Gastrocnemius medialis (tissue), 4 donors: ENCODE data around the gene ROPN1L. TPM values are rescaled to one million over a fixed set of nuclear protein-coding genes. Genes with fewer than 3 reads are reported as not detected.

Experiments
- ATAC-seq, 2 donors: fragments of 150-250 bp; one replicate each; pipeline ENCODE4 v1.9.1; 2016
- DNase-seq, 2 donors: peaks; one replicate each; pipeline ENCODE4 v3.0.0-alpha.2; 2019
- H3K27ac ChIP-seq, 4 donors: fragments of 200-600 bp; sonication (generic); 1 replicate in 1 of 4; 2 replicates in 3 of 4; pipeline ENCODE4 v1.5.1; 2016 to 2018; ENCODE audit warnings: mild to moderate bottlenecking in 2 of 4, moderate library complexity in 1 of 4
- H3K27me3 ChIP-seq, 3 donors: fragments of 200-600 bp; sonication (generic) in 2 of 3; 1 replicate in 1 of 3; 2 replicates in 2 of 3; pipeline versions ENCODE4 v1.5.1 to v1.6.0; 2016 to 2019; ENCODE audit warnings: mild to moderate bottlenecking in 1 of 3, moderate library complexity in 1 of 3
- H3K36me3 ChIP-seq, 2 donors: fragments of 200-600 bp; sonication (generic) in 1 of 2; one replicate each; pipeline ENCODE4 v1.5.1; 2017 to 2018
- H3K4me1 ChIP-seq, 2 donors: fragments of 200-600 bp; sonication (generic) in 1 of 2; one replicate each; pipeline ENCODE4 v1.5.1; 2016 to 2017; ENCODE audit warnings: mild to moderate bottlenecking in 2 of 2
- H3K4me3 ChIP-seq, 4 donors: fragments of 200-600 bp; sonication (generic) in 3 of 4; 1 replicate in 1 of 4; 2 replicates in 3 of 4; pipeline ENCODE4 v1.5.1; 2016 to 2019; ENCODE audit warnings: mild to moderate bottlenecking in 2 of 4
- H3K9me3 ChIP-seq, 3 donors: fragments of 200-600 bp; sonication (generic) in 2 of 3; 1 replicate in 1 of 3; 2 replicates in 2 of 3; pipeline ENCODE4 v1.5.1; 2016 to 2019
- CTCF ChIP-seq, 5 experiments: fragments of 450-650 bp in 3 of 5; fragments of 200-600 bp in 2 of 5; sonication (generic) in 2 of 5; IDR thresholded peaks in 4 of 5; conservative IDR thresholded peaks in 1 of 5; 1 replicate in 4 of 5; 2 replicates in 1 of 5; pipeline ENCODE4 v1.5.1; 2016 to 2019; ENCODE audit warnings: antibody characterized with exemption in 5 of 5, mild to moderate bottlenecking in 3 of 5, moderate library complexity in 3 of 5
- POLR2A ChIP-seq, 2 donors: fragments of 450-650 bp; IDR thresholded peaks; one replicate each; pipeline ENCODE4 v1.6.1; 2017; ENCODE audit warnings: antibody characterized with exemption in 2 of 2, mild to moderate bottlenecking in 2 of 2, moderate library complexity in 2 of 2
- in situ Hi-C, 4 donors: fragments of 200-750 bp; cut with MboI; loops; one replicate each; pipeline versions ENCODE4 v1.15.0 to v1.8.0; 2017; ENCODE audit warnings: low sequenced_read_pairs in 4 of 4
- intact Hi-C: fragments of 100-400 bp; cut with DNase I; formaldehyde crosslinking; loops from one replicate; pipeline ENCODE4 v1.15.1; 2023; ENCODE audit warnings: low total_unique reads
- total RNA-seq, 4 donors: library from RNA; depleted of rRNA; stranded (reverse); fragments of >200 nt; gene quantifications; one replicate each; pipeline versions ENCODE4 v1.1.0 to v1.2.3, GENCODE V29; 2016

Gene ROPN1L
- total RNA-seq, 4 donors from 2014 or later: 0.46 TPM; not detected in 3

- no peaks in the 10 kb centered on the region for H3K27me3 ChIP-seq
- in situ Hi-C loops (no loop called here), intact Hi-C loops (loop anchor here (5.0 kb wide), 1 partner anchor 146 kb away; no protein-coding TSS in a partner anchor)
- ATAC-seq (no peak), DNase-seq (no peak)
- H3K27ac ChIP-seq: no peak overlapping the region
- peaks cover 6 to 91% of the 10 kb centered on the region in 2 donors for H3K36me3 ChIP-seq
- no peak overlapping the region for H3K4me3 ChIP-seq
- TF ChIP-seq CTCF (IDR thresholded peaks at IDR 0.05 in 4 of 5, conservative IDR thresholded peaks at IDR 0.05 in 1 of 5): no peak
- TF ChIP-seq POLR2A (IDR thresholded peaks at IDR 0.05): no peak
- no peaks in the 10 kb centered on the region for H3K9me3 ChIP-seq
- peaks cover 0 to 6% of the 10 kb centered on the region in 2 donors for H3K4me1 ChIP-seq
Observed at GRCh38 chr5:10427978-10428377, 13.7 kb upstream of the ROPN1L start.

DNA sequence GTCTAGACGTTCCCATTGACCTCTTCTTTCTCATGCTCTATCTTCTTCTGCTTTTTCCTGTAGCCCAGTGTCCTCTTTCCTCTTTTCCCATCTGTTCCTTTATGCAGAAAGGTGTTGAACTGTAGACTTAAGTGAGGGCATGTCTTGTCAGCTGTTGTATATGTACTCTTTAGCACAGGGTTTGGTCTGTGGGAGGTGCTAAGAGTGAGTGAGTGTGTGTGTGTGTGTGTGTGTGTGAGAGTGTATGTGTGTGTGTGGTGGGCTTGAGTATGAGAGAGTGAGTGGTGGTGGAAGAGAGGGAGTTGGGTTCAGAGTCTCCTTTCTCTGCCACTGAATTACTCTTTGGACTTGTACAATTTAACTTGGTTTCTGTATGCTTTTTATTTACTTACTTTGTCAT is 10.3 kb upstream of the ROPN1L start:
- peak overlapping the region in 1 of 4 donors; percentile 48 for H3K27ac ChIP-seq
- ATAC-seq (no peak), DNase-seq (no peak)
- peaks cover 0 to 6% of the 10 kb centered on the region in 2 donors for H3K4me1 ChIP-seq
- no peaks in the 10 kb centered on the region for H3K27me3 ChIP-seq
- intact Hi-C loops (no loop called here), in situ Hi-C loops (loop anchor here in 1 of 4 donors (10.0 kb wide), 1 partner anchor 177 kb away; the partner anchor contains the start of gene CCT5)
- TF ChIP-seq POLR2A (IDR thresholded peaks at IDR 0.05) (no peak), CTCF (IDR thresholded peaks at IDR 0.05 in 4 of 5, conservative IDR thresholded peaks at IDR 0.05 in 1 of 5) (no peak)
- no peaks in the 10 kb centered on the region for H3K9me3 ChIP-seq
- H3K36me3 ChIP-seq: peaks cover 6 to 83% of the 10 kb centered on the region in 2 donors
- H3K4me3 ChIP-seq: no peak overlapping the region

DNA sequence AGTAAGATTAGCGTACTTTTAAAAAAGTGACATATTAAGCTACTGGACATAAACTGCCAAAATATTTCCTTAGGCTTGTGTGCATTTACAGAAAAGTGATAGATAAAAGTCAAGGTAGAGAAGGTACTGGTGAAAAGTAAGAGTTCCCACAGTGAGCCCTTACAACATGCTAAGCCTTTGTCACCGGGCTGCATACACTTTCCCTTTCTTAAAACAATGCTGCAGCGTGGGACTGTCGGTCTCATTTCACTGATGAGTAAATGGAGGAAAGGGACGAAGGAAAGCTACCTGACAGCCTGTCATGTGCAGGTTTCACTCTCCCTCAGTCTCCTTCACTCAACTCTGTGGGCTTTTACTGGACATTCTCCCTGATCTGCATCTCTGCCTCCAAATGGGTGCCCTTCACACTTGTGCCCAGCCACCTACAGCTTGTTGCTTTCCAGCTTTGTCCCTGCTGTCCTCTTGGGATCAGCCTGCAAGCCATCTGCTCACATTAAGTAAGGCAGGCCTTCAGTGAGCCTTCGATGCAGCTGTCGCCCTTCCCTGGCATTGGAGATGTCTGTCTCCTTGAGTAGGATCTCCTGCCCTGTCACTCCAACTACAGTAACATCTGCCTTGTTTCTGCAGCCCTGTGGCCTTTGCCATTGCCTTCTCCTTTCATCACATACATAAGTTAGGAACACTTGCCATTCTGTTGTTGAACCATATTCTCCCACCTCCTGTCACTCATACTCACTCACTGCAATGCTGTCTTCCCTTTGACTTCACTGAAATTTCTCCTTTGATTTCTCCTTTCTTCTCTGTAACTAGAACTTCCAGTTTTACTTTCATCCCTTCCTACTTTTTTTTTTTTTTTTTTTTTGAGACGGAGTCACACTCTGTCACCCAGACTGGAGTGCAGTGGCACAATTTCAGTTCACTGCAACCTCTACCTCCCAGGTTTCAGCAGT is 9.3 kb upstream of the ROPN1L start:
- TF ChIP-seq CTCF (IDR thresholded peaks at IDR 0.05 in 4 of 5, conservative IDR thresholded peaks at IDR 0.05 in 1 of 5) (no peak), POLR2A (IDR thresholded peaks at IDR 0.05) (no peak)
- peaks cover 5 to 74% of the 10 kb centered on the region in 2 donors for H3K36me3 ChIP-seq
- peak; percentile 38 to 87 for ATAC-seq

DNA sequence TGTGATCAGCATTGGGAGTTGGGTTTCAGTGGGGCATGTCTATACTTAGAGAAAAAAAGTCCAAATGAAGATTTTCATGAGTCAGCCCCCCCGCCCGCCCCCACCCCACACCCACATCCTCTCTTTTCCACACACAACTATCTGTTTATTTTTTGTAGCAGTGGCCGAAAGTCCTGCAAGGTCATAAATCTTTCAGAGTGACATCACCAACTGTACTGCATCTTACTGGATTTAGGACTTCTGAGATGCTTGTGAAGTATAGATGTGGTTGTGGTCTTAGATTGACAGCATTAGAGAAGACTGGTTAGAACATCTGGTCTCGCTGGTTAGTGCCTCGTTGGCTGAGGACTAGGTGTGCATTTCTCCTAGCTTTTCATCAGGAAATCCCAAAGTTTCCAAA is 7.3 kb upstream of the ROPN1L start:
- DNase-seq (no peak), ATAC-seq (no peak)
- H3K4me1 ChIP-seq: peaks cover 12 to 18% of the 10 kb centered on the region in 2 donors
- no peak overlapping the region for H3K27ac ChIP-seq
- H3K9me3 ChIP-seq: no peaks in the 10 kb centered on the region
- no peak overlapping the region for H3K4me3 ChIP-seq
- peaks cover 0 to 57% of the 10 kb centered on the region in 2 donors for H3K36me3 ChIP-seq
- in situ Hi-C loops: loop anchor here in 1 of 4 donors (10.0 kb wide), 1 partner anchor 180 kb away; the partner anchor contains the start of gene CCT5
- intact Hi-C loops: no loop called here
- H3K27me3 ChIP-seq: no peaks in the 10 kb centered on the region
- TF ChIP-seq POLR2A (IDR thresholded peaks at IDR 0.05) (no peak), CTCF (IDR thresholded peaks at IDR 0.05 in 4 of 5, conservative IDR thresholded peaks at IDR 0.05 in 1 of 5) (no peak)

More for the DNA sequence above, 9.3 kb upstream of the ROPN1L start:
- peak in 1 of 2 donors; percentile 71 for DNase-seq
- Histone ChIP-seq H3K9me3 (no peaks in the 10 kb centered on the region), H3K27ac (peak overlapping the region in 3 of 4 donors; percentile 23 to 48 (median 47)), H3K4me3 (no peak overlapping the region), H3K27me3 (no peaks in the 10 kb centered on the region), H3K4me1 (peaks cover 7 to 15% of the 10 kb centered on the region in 2 donors)
- in situ Hi-C loops: loop anchor here in 1 of 4 donors (10.0 kb wide), 1 partner anchor 178 kb away; the partner anchor contains the start of gene CCT5
- intact Hi-C loops: no loop called here
